Measurements from ENCODE around the gene MS4A10. TPM values are rescaled to one million over a fixed set of nuclear protein-coding genes. Genes with fewer than 3 reads are reported as not detected.

MS4A10 gene
- total and polyA plus RNA-seq, 2 experiments from 2014 or later, result 0.21 to 0.47 TPM

DNA sequence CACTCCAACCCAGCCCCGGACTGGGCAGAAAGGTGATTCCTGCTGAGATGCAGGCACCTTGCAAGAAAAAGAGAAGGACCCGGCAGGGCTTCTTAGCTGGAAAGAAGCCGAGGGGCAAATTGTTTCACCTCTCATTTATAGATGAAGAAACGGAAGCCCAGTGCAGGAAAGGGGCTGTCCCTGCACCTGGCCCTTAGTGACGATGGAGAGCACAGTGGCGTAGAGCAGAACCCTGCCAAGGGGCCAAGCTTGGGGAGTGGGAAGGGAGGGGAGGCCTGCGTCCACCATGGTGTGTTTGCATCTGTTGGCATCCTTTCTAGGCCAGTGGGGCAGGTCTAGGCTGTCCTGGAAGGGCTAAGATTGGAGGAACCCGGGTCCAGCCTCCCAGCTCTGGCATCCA is 36.3 kb upstream of the MS4A10 start:
- H3K27me3 ChIP-seq, result no peaks in the 10 kb centered on the region
- WGBS (ENCODE audit: low lambda C conversion rate, missing lambda C conversion rate), result 87% methylated on average over 8 of the region's 8 CpGs
- H4K20me1 ChIP-seq (ENCODE audit: insufficient read depth, poor library complexity, severe bottlenecking), result no peaks in the 10 kb centered on the region
- H3K4me1 ChIP-seq (ENCODE audit: insufficient read depth), result no peaks in the 10 kb centered on the region
- no peaks in the 10 kb centered on the region for H3K9me2 ChIP-seq (replicated peaks; ENCODE audit: insufficient read depth)
- no peak overlapping the region for H3K27ac ChIP-seq
- no peak overlapping the region for H3K4me2 ChIP-seq
- no peaks in the 10 kb centered on the region for H3K9me3 ChIP-seq (ENCODE audit: low read depth)
- H3K36me3 ChIP-seq (replicated peaks; ENCODE audit: insufficient read depth, low read depth), result no peaks in the 10 kb centered on the region
- no peak for DNase-seq (ENCODE audit: low spot score)
- TF ChIP-seq, protein P1, sequence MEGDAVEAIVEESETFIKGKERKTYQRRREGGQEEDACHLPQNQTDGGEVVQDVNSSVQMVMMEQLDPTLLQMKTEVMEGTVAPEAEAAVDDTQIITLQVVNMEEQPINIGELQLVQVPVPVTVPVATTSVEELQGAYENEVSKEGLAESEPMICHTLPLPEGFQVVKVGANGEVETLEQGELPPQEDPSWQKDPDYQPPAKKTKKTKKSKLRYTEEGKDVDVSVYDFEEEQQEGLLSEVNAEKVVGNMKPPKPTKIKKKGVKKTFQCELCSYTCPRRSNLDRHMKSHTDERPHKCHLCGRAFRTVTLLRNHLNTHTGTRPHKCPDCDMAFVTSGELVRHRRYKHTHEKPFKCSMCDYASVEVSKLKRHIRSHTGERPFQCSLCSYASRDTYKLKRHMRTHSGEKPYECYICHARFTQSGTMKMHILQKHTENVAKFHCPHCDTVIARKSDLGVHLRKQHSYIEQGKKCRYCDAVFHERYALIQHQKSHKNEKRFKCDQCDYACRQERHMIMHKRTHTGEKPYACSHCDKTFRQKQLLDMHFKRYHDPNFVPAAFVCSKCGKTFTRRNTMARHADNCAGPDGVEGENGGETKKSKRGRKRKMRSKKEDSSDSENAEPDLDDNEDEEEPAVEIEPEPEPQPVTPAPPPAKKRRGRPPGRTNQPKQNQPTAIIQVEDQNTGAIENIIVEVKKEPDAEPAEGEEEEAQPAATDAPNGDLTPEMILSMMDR (IDR thresholded peaks at IDR 0.05; ENCODE audit: poor library complexity), result no peak
- H3K79me2 ChIP-seq, result no peaks in the 10 kb centered on the region
- no peak overlapping the region for H2AFZ ChIP-seq
- no peak overlapping the region for H3K4me3 ChIP-seq

DNA sequence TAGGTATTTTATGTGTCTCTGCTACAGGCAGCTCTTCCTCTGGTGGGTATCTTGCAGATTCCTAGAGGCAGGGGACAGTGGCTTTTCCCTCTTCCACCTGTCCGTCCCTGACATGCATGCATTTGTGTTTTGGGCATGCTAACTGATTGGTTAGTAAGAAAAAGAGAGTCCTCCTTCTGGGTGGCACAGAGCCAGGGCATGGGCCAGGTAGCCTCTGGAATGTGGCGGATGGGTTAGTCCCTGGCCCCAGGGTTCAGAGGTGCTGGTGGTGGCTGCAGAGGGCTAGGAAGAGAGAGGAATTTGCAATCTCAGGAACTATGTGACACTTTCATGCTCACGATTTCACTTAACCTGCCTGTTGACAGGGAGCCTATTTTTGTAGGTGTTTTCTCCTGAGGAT is 34.2 kb upstream of the MS4A10 start:
- Histone ChIP-seq H2AFZ (no peak overlapping the region), H3K79me2 (no peaks in the 10 kb centered on the region), H3K4me1 (ENCODE audit: insufficient read depth) (no peaks in the 10 kb centered on the region), H3K27ac (no peak overlapping the region), H3K4me2 (no peak overlapping the region), H3K9me3 (ENCODE audit: low read depth) (no peaks in the 10 kb centered on the region), H4K20me1 (ENCODE audit: insufficient read depth, poor library complexity, severe bottlenecking) (no peaks in the 10 kb centered on the region), H3K4me3 (no peak overlapping the region), H3K27me3 (no peaks in the 10 kb centered on the region), H3K36me3 (replicated peaks; ENCODE audit: insufficient read depth, low read depth) (no peaks in the 10 kb centered on the region), H3K9me2 (replicated peaks; ENCODE audit: insufficient read depth) (no peaks in the 10 kb centered on the region)
- 79% methylated on average over 3 of the region's 3 CpGs for WGBS (ENCODE audit: low lambda C conversion rate, missing lambda C conversion rate)
- DNase-seq (ENCODE audit: low spot score), result no peak
- TF ChIP-seq EZH2 (IDR thresholded peaks at IDR 0.05; ENCODE audit: borderline replicate concordance), result no peak
- no peak for TF ChIP-seq EZH2phosphoT487 (IDR thresholded peaks at IDR 0.05; ENCODE audit: low read depth, severe bottlenecking, unreplicated experiment)
- TF ChIP-seq, protein P1 (IDR thresholded peaks at IDR 0.05; ENCODE audit: poor library complexity), result no peak

DNA sequence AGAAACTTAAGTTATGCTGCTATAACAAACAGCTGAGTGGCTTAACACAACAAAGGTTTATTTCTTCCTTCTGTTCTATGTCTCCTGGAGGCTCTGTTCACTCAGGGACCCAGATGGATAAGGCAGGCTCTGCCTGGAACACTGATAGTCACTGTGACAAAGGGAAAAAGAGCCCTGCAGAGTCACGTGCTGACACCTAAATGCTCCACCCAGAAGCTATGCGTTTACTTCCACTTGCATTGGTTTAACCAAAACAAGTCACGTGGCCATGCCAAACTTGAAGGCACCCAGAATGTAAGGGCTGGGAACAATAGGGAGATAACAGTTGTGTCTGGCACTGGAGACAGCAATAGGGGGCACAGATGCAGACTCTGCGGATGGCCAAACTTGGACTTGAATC is 31.8 kb upstream of the MS4A10 start:
- DNase-seq (ENCODE audit: low spot score), result no peak
- Histone ChIP-seq H3K27ac (no peak overlapping the region), H3K36me3 (replicated peaks; ENCODE audit: insufficient read depth, low read depth) (no peaks in the 10 kb centered on the region), H3K27me3 (no peaks in the 10 kb centered on the region), H3K79me2 (no peaks in the 10 kb centered on the region), H3K9me2 (replicated peaks; ENCODE audit: insufficient read depth) (no peaks in the 10 kb centered on the region), H3K4me1 (ENCODE audit: insufficient read depth) (peaks cover 2% of the 10 kb centered on the region), H3K4me3 (no peak overlapping the region), H3K4me2 (no peak overlapping the region), H4K20me1 (ENCODE audit: insufficient read depth, poor library complexity, severe bottlenecking) (no peaks in the 10 kb centered on the region), H3K9me3 (ENCODE audit: low read depth) (no peaks in the 10 kb centered on the region), H2AFZ (no peak overlapping the region)
- 70% methylated on average over 4 of the region's 4 CpGs for WGBS (ENCODE audit: low lambda C conversion rate, missing lambda C conversion rate)
- TF ChIP-seq, protein P1 (IDR thresholded peaks at IDR 0.05; ENCODE audit: poor library complexity), result no peak
- TF ChIP-seq EZH2phosphoT487 (IDR thresholded peaks at IDR 0.05; ENCODE audit: low read depth, severe bottlenecking, unreplicated experiment) (no peak), EZH2 (IDR thresholded peaks at IDR 0.05; ENCODE audit: borderline replicate concordance) (no peak)

DNA sequence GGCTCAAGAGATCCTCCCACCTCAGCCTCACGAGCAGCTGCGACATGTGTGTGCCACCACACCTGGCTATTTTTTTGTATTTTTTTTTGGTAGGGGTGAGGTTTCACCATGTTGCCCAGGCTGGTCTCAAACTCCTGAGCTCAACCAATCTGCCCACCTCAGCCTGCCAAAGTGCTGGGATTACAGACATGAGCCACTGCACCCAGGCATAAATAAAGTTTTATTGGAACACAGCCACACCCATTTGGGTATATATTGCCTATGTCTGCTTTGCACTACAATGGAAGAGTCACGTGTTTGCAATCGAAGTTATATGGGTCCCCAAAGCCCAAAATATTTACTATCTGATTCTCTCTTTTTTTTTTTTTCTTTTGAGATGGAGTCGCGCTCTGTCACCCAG is 30.2 kb upstream of the MS4A10 start:
- Histone ChIP-seq H3K4me3 (no peak overlapping the region), H3K9me2 (replicated peaks; ENCODE audit: insufficient read depth) (no peaks in the 10 kb centered on the region), H3K4me1 (ENCODE audit: insufficient read depth) (peaks cover 8% of the 10 kb centered on the region), H3K4me2 (no peak overlapping the region), H2AFZ (no peak overlapping the region), H3K27ac (no peak overlapping the region), H3K36me3 (replicated peaks; ENCODE audit: insufficient read depth, low read depth) (no peaks in the 10 kb centered on the region), H3K9me3 (ENCODE audit: low read depth) (no peaks in the 10 kb centered on the region), H3K79me2 (no peaks in the 10 kb centered on the region), H4K20me1 (ENCODE audit: insufficient read depth, poor library complexity, severe bottlenecking) (no peaks in the 10 kb centered on the region), H3K27me3 (no peaks in the 10 kb centered on the region)
- no peak for TF ChIP-seq EZH2phosphoT487 (IDR thresholded peaks at IDR 0.05; ENCODE audit: low read depth, severe bottlenecking, unreplicated experiment)
- TF ChIP-seq, protein P1 (IDR thresholded peaks at IDR 0.05; ENCODE audit: poor library complexity), result no peak
- no peak for TF ChIP-seq EZH2 (IDR thresholded peaks at IDR 0.05; ENCODE audit: borderline replicate concordance)
- WGBS (ENCODE audit: low lambda C conversion rate, missing lambda C conversion rate), result 94% methylated on average over 6 of the region's 6 CpGs
- DNase-seq (ENCODE audit: low spot score), result no peak
